SU-DHL-6 (cell line): ENCODE results near the gene ANGPTL7.

Experiments used
- H2AFZ ChIP-seq: fragments of 200-600 bp; sonication (generic); 2 replicates; pipeline ENCODE4 v1.6.1; 2014; ENCODE audit warnings: low read depth, mild to moderate bottlenecking, moderate library complexity, mixed read lengths, antibody characterized with exemption, low read length; ENCODE audit not compliant: severe bottlenecking
- H3F3A ChIP-seq: fragments of 200-600 bp; shearing (Covaris generic); 2 replicates; pipeline ENCODE4 v1.6.0; 2016; ENCODE audit warnings: antibody characterized with exemption, mild to moderate bottlenecking; ENCODE audit not compliant: insufficient read depth
- H3K27ac ChIP-seq: fragments of 200-600 bp; sonication (generic); 2 replicates; pipeline ENCODE4 v1.5.1; 2016; ENCODE audit warnings: low read depth, mild to moderate bottlenecking, low read length, moderate library complexity, mixed read lengths
- H3K27me3 ChIP-seq: fragments of 200-600 bp; sonication (generic), shearing (Covaris generic); 2 replicates; pipeline ENCODE4 v1.6.0; 2014; ENCODE audit warnings: mild to moderate bottlenecking, low read length
- H3K36me3 ChIP-seq: fragments of 200-600 bp; sonication (generic); 2 replicates; pipeline ENCODE4 v1.6.1; 2014; ENCODE audit warnings: mild to moderate bottlenecking, low read length, mixed read lengths
- H3K4me2 ChIP-seq: fragments of 300-600, 200-600 bp; shearing (Covaris generic), sonication (generic); 2 replicates; pipeline ENCODE4 v1.6.0; 2014; ENCODE audit warnings: low read length, low read depth, mild to moderate bottlenecking; ENCODE audit not compliant: poor library complexity, severe bottlenecking
- H3K4me3 ChIP-seq: fragments of 200-600 bp; sonication (generic); 2 replicates; pipeline ENCODE4 v1.5.1; 2014; ENCODE audit warnings: antibody characterized with exemption, low read length, mild to moderate bottlenecking, mixed read lengths; ENCODE audit not compliant: insufficient read depth, poor library complexity, severe bottlenecking
- H3K79me2 ChIP-seq: fragments of 200-600 bp; sonication (generic); 2 replicates; pipeline ENCODE4 v1.6.1; 2014; ENCODE audit warnings: mild to moderate bottlenecking, low read length, moderate library complexity; ENCODE audit not compliant: insufficient read depth
- H3K9ac ChIP-seq: fragments of 200-600 bp; sonication (generic); 2 replicates; pipeline ENCODE4 v1.7.0; 2014; ENCODE audit warnings: mild to moderate bottlenecking, low read length
- H3K9me2 ChIP-seq: fragments of 200-600 bp; sonication (generic); replicated peaks from 2 replicates; pipeline ENCODE4 v1.6.1; 2014; ENCODE audit warnings: low read length; ENCODE audit not compliant: insufficient read depth
- H3K9me3 ChIP-seq: fragments of 200-600 bp; sonication (generic); 2 replicates; pipeline ENCODE4 v1.6.1; 2014; ENCODE audit warnings: low read length, mixed read lengths; ENCODE audit not compliant: insufficient read depth
- H4K20me1 ChIP-seq: fragments of 200-600 bp; sonication (generic); 2 replicates; pipeline ENCODE4 v1.6.1; 2014; ENCODE audit warnings: low read depth, mild to moderate bottlenecking, antibody characterized with exemption, low read length, moderate library complexity, mixed read lengths
- CTCF ChIP-seq: fragments of 200-600 bp; sonication (generic); IDR thresholded peaks from one replicate; pipeline ENCODE4 v1.5.1; 2017; ENCODE audit warnings: antibody characterized with exemption, mild to moderate bottlenecking, low read length, moderate library complexity; ENCODE audit not compliant: insufficient read depth, poor library complexity, severe bottlenecking
- EZH2phosphoT487 ChIP-seq: fragments of 200-600 bp; sonication (generic), shearing (Covaris generic); conservative IDR thresholded peaks from 2 replicates; pipeline ENCODE4 v1.6.1; 2018; ENCODE audit warnings: mild to moderate bottlenecking, antibody characterized with exemption, low read length, moderate library complexity, mixed read lengths

Gene ANGPTL7

DNA sequence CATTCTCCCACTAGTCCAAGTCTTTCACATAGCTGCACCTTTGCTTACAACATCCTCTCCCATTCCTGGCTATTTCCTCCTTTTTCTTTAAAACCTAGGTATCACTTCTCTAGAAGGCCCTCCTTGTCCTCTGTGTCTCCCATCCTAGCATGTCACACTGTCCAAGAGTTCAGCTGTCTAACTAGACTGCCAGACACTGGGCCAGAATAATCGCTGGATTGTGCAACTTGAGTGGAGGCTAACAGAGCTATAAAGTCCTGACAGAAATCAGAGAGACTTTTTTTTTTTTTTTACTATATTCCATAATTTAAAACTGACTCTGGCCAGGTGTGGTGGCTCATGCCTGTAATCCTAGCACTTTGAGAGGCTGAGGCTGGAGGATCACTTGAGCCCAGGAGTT is 4.2 kb upstream of the ANGPTL7 start:
- TF ChIP-seq CTCF (no peak), EZH2phosphoT487 (no peak)

GRCh38 chr1:11187000-11187399 is 2.2 kb upstream of the ANGPTL7 start:
- Histone ChIP-seq H3F3A (no peaks in the 10 kb centered on the region), H3K79me2 (no peaks in the 10 kb centered on the region), H2AFZ (no peak overlapping the region), H3K4me2 (no peak overlapping the region), H3K9ac (no peak overlapping the region), H3K9me3 (no peaks in the 10 kb centered on the region), H3K27me3 (no peaks in the 10 kb centered on the region), H3K36me3 (0 out of 2 replicates have a peak, but pooled peaks cover 9% of the 10 kb centered on the region), H4K20me1 (no peaks in the 10 kb centered on the region), H3K4me3 (no peak overlapping the region), H3K9me2 (no peaks in the 10 kb centered on the region), H3K27ac (no peak overlapping the region)
- TF ChIP-seq CTCF, result no peak
- TF ChIP-seq EZH2phosphoT487, result no peak

More for the DNA sequence above, 4.2 kb upstream of the ANGPTL7 start:
- Histone ChIP-seq H3K4me2 (no peak overlapping the region), H3F3A (no peaks in the 10 kb centered on the region), H3K4me3 (no peak overlapping the region), H4K20me1 (no peaks in the 10 kb centered on the region), H2AFZ (no peak overlapping the region), H3K9ac (no peak overlapping the region), H3K9me3 (no peaks in the 10 kb centered on the region), H3K27me3 (no peaks in the 10 kb centered on the region), H3K9me2 (no peaks in the 10 kb centered on the region), H3K27ac (no peak overlapping the region), H3K79me2 (no peaks in the 10 kb centered on the region), H3K36me3 (0 out of 2 replicates have a peak, but pooled peaks cover 5% of the 10 kb centered on the region)

GRCh38 chr1:11187494-11187893 is 1.7 kb upstream of the ANGPTL7 start:
- Histone ChIP-seq H3K9me2 (no peaks in the 10 kb centered on the region), H3K79me2 (no peaks in the 10 kb centered on the region), H3K27ac (no peak overlapping the region), H3F3A (no peaks in the 10 kb centered on the region), H3K4me3 (no peak overlapping the region), H3K9ac (no peak overlapping the region), H3K4me2 (no peak overlapping the region), H4K20me1 (no peaks in the 10 kb centered on the region), H3K9me3 (no peaks in the 10 kb centered on the region), H3K27me3 (no peaks in the 10 kb centered on the region), H3K36me3 (0 out of 2 replicates have a peak, but pooled peaks cover 9% of the 10 kb centered on the region), H2AFZ (no peak overlapping the region)
- TF ChIP-seq CTCF (no peak), EZH2phosphoT487 (no peak)
